ENCODE measurements around the gene HIVEP2. TPM values are rescaled to one million over a fixed set of nuclear protein-coding genes. Genes with fewer than 3 reads are reported as not detected.

HIVEP2 gene
- total and polyA plus RNA-seq, 7 donors: 6.2 to 39.7 (median 22.6) TPM

DNA sequence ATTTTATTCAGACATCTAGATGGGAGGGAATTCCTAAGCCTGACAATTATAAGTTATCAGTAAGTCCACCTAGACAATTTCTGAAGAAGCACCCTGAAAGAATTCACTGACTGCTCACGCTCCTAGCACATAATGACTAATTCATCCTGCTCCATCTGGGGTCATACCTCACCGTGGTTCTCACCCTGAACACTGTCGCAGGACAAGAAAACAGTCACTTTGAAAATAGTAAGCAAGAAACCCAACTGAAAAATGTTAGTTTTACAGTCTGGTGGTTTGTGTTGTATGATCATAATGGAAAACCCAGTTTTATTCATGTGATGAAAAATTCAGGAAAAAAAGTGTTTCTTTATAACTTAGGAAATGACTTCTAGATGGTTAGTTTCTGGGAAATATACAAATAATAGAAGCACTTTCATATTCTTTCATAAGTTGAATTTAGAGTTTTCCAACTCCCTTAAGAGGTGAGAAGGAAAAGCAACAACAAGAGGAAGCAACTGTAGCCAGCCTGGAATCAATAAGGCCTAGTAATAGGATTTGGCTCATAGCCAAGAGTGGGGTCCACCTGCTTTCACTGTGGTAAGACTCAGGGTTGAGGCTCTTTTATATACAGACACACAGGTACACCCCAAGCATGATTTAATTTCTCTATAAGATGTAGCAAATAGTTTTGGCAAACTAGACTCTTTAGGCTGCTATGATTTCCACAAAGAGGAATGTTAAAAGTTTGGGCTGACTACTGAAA lies 94.1 kb downstream of the HIVEP2 start:
- 44 to 78% (median 57%) methylated on average over 3 of the region's 3 CpGs for WGBS, 3 donors
- H3K4me1 ChIP-seq: peaks cover 88% of the 10 kb centered on the region
- intact Hi-C loops (cut with DNase I): no loop called here
- H3K27ac ChIP-seq: peak overlapping the region; percentile 89
- no peaks in the 10 kb centered on the region for H3K36me3 ChIP-seq (ENCODE audit: insufficient read depth in 1 of 2, low read depth in 1 of 2)
- TF ChIP-seq, protein P1, sequence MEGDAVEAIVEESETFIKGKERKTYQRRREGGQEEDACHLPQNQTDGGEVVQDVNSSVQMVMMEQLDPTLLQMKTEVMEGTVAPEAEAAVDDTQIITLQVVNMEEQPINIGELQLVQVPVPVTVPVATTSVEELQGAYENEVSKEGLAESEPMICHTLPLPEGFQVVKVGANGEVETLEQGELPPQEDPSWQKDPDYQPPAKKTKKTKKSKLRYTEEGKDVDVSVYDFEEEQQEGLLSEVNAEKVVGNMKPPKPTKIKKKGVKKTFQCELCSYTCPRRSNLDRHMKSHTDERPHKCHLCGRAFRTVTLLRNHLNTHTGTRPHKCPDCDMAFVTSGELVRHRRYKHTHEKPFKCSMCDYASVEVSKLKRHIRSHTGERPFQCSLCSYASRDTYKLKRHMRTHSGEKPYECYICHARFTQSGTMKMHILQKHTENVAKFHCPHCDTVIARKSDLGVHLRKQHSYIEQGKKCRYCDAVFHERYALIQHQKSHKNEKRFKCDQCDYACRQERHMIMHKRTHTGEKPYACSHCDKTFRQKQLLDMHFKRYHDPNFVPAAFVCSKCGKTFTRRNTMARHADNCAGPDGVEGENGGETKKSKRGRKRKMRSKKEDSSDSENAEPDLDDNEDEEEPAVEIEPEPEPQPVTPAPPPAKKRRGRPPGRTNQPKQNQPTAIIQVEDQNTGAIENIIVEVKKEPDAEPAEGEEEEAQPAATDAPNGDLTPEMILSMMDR (IDR thresholded peaks at IDR 0.05): no peak
- H3K27me3 ChIP-seq (ENCODE audit: insufficient read depth in 3 of 3, low read length in 2 of 3): no peaks in the 10 kb centered on the region
- no peaks in the 10 kb centered on the region for H3K9me3 ChIP-seq
- no peak for ATAC-seq
- no peak overlapping the region for H3K4me3 ChIP-seq
- DNase-seq: no peak

DNA sequence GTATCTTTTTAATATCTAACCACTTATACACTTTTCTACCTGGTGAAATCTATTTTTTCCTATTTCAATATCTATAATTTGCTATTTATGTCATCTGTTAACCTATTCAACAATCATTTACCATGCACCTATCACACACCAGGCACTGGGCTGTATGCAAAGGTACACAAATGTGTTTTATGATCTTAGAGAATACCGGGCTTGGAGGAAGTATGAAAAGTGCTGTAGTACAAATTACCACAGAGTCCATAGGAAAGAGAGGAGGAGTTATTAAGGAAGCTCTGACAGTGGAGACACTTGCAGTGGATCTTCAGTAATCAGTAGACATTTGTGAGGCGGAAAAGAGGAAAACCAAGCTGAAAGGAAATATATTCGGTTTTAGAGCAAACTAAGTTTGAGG lies 96.0 kb downstream of the HIVEP2 start:
- no peak for ATAC-seq
- H3K27ac ChIP-seq: peak overlapping the region; percentile 89
- H3K27me3 ChIP-seq (ENCODE audit: insufficient read depth in 3 of 3, low read length in 2 of 3): no peaks in the 10 kb centered on the region
- peaks cover 91% of the 10 kb centered on the region for H3K4me1 ChIP-seq
- no peaks in the 10 kb centered on the region for H3K36me3 ChIP-seq (ENCODE audit: insufficient read depth in 1 of 2, low read depth in 1 of 2)
- intact Hi-C loops (cut with DNase I): loop anchor here (5.0 kb wide), 2 partner anchors 33 to 98 kb away; partner anchors contain the start of gene HIVEP2 (in 1 of the 2)
- 81 to 90% (median 86%) methylated on average over 3 of the region's 3 CpGs for WGBS, 3 donors
- H3K4me3 ChIP-seq: no peak overlapping the region
- no peak for DNase-seq
- TF ChIP-seq, protein P1 (IDR thresholded peaks at IDR 0.05): no peak
- H3K9me3 ChIP-seq: no peaks in the 10 kb centered on the region

DNA sequence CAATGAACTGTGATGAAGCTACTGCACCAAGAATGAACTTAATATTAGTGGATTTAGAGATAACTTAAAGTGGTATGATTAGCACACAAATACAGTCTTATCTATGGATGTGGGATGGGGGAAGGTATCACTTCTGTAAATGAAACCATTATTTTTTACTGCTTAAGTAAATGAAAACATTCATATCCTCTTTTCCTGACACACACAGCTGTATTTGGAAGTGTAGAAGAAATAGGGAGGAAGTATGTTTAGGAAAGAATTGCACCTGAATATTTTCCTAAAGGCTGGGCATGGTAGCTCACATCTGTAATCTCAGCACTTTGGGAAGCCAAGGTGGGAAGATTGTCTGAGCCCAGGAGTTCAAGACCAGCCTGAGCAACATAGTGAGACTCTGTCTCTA lies 96.8 kb downstream of the HIVEP2 start:
- H3K27ac ChIP-seq: peak overlapping the region; percentile 89
- intact Hi-C loops (cut with DNase I): loop anchor here (5.0 kb wide), 2 partner anchors 34 to 99 kb away; partner anchors contain the start of gene HIVEP2 (in 1 of the 2)

DNA sequence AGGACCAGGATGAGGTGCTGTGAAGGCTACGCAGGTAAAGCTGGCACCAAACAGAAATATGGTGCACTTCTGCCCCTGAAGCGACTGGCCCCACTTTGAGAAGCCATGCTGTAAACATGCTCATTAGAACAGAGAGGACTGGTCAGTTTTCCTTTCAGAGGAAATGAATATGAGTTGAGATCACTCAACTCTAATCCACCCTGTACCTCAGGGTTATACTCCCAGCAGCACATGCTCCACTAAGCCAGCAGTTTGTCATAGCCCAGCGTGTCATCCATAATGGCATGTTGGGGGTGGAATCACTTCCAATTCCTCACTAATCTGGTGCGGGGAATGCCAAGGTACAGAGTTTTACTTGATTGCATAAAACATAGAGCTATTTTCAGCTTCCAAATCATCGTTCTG lies 98.1 kb downstream of the HIVEP2 start:
- peak; percentile 57 to 78 for DNase-seq
- peak; percentile 88 to 90 (median 88) for ATAC-seq
- 10 to 16% (median 11%) methylated on average over 5 of the region's 5 CpGs for WGBS, 3 donors
- Histone ChIP-seq H3K4me1 (peaks cover 93% of the 10 kb centered on the region), H3K36me3 (ENCODE audit: insufficient read depth in 1 of 2, low read depth in 1 of 2) (no peaks in the 10 kb centered on the region), H3K27ac (peak overlapping the region; percentile 89), H3K9me3 (no peaks in the 10 kb centered on the region), H3K27me3 (ENCODE audit: insufficient read depth in 3 of 3, low read length in 2 of 3) (no peaks in the 10 kb centered on the region), H3K4me3 (peak overlapping the region; percentile 59)
- TF ChIP-seq, protein P1 (IDR thresholded peaks at IDR 0.05): no peak
- intact Hi-C loops (cut with DNase I): loop anchor here (2.0 to 5.0 kb wide), 3 partner anchors 35 to 100 kb away; partner anchors contain the start of gene HIVEP2 (in 1 of the 2)

More for the DNA sequence above, 96.8 kb downstream of the HIVEP2 start:
- TF ChIP-seq, protein P1 (IDR thresholded peaks at IDR 0.05): no peak
- no peak for ATAC-seq
- DNase-seq: no peak
- H3K9me3 ChIP-seq: no peaks in the 10 kb centered on the region
- no peaks in the 10 kb centered on the region for H3K27me3 ChIP-seq (ENCODE audit: insufficient read depth in 3 of 3, low read length in 2 of 3)
- no peak overlapping the region for H3K4me3 ChIP-seq
- H3K4me1 ChIP-seq: peaks cover 91% of the 10 kb centered on the region
- H3K36me3 ChIP-seq (ENCODE audit: insufficient read depth in 1 of 2, low read depth in 1 of 2): no peaks in the 10 kb centered on the region
